Vagina (tissue), 2 donors: ENCODE results near the gene TRABD2B. TPM values are rescaled to one million over a fixed set of nuclear protein-coding genes. Genes with fewer than 3 reads are reported as not detected.

Source experiments
- DNase-seq, 2 donors: peaks; one replicate each; pipeline ENCODE4 v3.0.0-alpha.2; 2017; ENCODE audit errors: extremely low spot score in 2 of 2
- H3K27ac ChIP-seq: fragments of 200-600 bp; sonication (generic); one replicate; pipeline ENCODE4 v1.5.1; 2019
- H3K27me3 ChIP-seq: fragments of 200-600 bp; sonication (generic); one replicate; pipeline ENCODE4 v1.5.1; 2019
- H3K36me3 ChIP-seq, 2 donors: fragments of 200-600 bp; sonication (generic); one replicate each; pipeline ENCODE4 v1.5.1; 2017 to 2019
- H3K4me1 ChIP-seq: fragments of 200-600 bp; sonication (generic); one replicate; pipeline ENCODE4 v1.5.1; 2019
- H3K4me3 ChIP-seq, 2 donors: fragments of 200-600 bp; sonication (generic); 1 replicate in 1 of 2; 2 replicates in 1 of 2; pipeline ENCODE4 v1.5.1; 2016 to 2019
- H3K9me3 ChIP-seq: fragments of 200-600 bp; sonication (generic); one replicate; pipeline ENCODE4 v1.5.1; 2019
- POLR2A ChIP-seq, 2 donors: fragments of 450-650 bp; IDR thresholded peaks; one replicate each; pipeline ENCODE4 v1.6.1; 2017; ENCODE audit warnings: antibody characterized with exemption in 2 of 2, mild to moderate bottlenecking in 2 of 2, moderate library complexity in 2 of 2
- POLR2AphosphoS5 ChIP-seq, 2 donors: sonication (generic); formaldehyde crosslinking; IDR thresholded peaks; one replicate each; pipeline ENCODE4 v1.9.0; 2017; ENCODE audit warnings: antibody characterized with exemption in 2 of 2, mild to moderate bottlenecking in 2 of 2, low read depth in 1 of 2; ENCODE audit not compliant: insufficient read depth in 1 of 2
- intact Hi-C: fragments of 100-400 bp; cut with DNase I; formaldehyde crosslinking; loops from one replicate; pipeline ENCODE4 v1.15.1; 2023
- total RNA-seq: library from RNA; depleted of rRNA; stranded (reverse); fragments of >200 nt; gene quantifications from one replicate; pipeline ENCODE4 v1.2.3, GENCODE V29; 2016
- TF ChIP-seq, protein P1 (sequence below), 3 experiments: fragments of 450-650 bp in 2 of 3; fragments of 200-600 bp in 1 of 3; sonication (generic) in 1 of 3; IDR thresholded peaks; one replicate each; pipeline ENCODE4 v1.5.1; 2017 to 2019; ENCODE audit warnings: antibody characterized with exemption in 3 of 3, mild to moderate bottlenecking in 2 of 3, moderate library complexity in 2 of 3

TRABD2B gene
- total RNA-seq, 1 donor from 2014 or later, result 5.6 TPM

GRCh38 chr1:47950471-47950870 is 46.7 kb downstream of the TRABD2B start:
- TF ChIP-seq POLR2AphosphoS5 (IDR thresholded peaks at IDR 0.05; ENCODE audit: insufficient read depth in 1 of 2, low read depth in 1 of 2) (no peak), POLR2A (IDR thresholded peaks at IDR 0.05) (no peak)
- TF ChIP-seq, protein P1, sequence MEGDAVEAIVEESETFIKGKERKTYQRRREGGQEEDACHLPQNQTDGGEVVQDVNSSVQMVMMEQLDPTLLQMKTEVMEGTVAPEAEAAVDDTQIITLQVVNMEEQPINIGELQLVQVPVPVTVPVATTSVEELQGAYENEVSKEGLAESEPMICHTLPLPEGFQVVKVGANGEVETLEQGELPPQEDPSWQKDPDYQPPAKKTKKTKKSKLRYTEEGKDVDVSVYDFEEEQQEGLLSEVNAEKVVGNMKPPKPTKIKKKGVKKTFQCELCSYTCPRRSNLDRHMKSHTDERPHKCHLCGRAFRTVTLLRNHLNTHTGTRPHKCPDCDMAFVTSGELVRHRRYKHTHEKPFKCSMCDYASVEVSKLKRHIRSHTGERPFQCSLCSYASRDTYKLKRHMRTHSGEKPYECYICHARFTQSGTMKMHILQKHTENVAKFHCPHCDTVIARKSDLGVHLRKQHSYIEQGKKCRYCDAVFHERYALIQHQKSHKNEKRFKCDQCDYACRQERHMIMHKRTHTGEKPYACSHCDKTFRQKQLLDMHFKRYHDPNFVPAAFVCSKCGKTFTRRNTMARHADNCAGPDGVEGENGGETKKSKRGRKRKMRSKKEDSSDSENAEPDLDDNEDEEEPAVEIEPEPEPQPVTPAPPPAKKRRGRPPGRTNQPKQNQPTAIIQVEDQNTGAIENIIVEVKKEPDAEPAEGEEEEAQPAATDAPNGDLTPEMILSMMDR (IDR thresholded peaks at IDR 0.05), result no peak
- Histone ChIP-seq H3K27me3 (no peaks in the 10 kb centered on the region), H3K9me3 (no peaks in the 10 kb centered on the region), H3K27ac (no peak overlapping the region), H3K4me3 (no peak overlapping the region), H3K36me3 (no peaks in the 10 kb centered on the region), H3K4me1 (peaks cover 8% of the 10 kb centered on the region)
- DNase-seq, result no peak
- intact Hi-C loops, result no loop called here

GRCh38 chr1:47948126-47948525 is 49.1 kb downstream of the TRABD2B start:
- TF ChIP-seq POLR2A (IDR thresholded peaks at IDR 0.05) (no peak), POLR2AphosphoS5 (IDR thresholded peaks at IDR 0.05; ENCODE audit: insufficient read depth in 1 of 2, low read depth in 1 of 2) (no peak)
- TF ChIP-seq, protein P1 (IDR thresholded peaks at IDR 0.05), result no peak
- H3K36me3 ChIP-seq, result no peaks in the 10 kb centered on the region
- H3K4me3 ChIP-seq, result no peak overlapping the region
- H3K9me3 ChIP-seq, result no peaks in the 10 kb centered on the region
- H3K27ac ChIP-seq, result no peak overlapping the region
- no peak for DNase-seq
- no peaks in the 10 kb centered on the region for H3K27me3 ChIP-seq
- intact Hi-C loops, result no loop called here
- peaks cover 13% of the 10 kb centered on the region for H3K4me1 ChIP-seq

GRCh38 chr1:47947531-47947930 is 49.7 kb downstream of the TRABD2B start:
- no peaks in the 10 kb centered on the region for H3K27me3 ChIP-seq
- no peak overlapping the region for H3K4me3 ChIP-seq
- DNase-seq, result no peak
- no peaks in the 10 kb centered on the region for H3K36me3 ChIP-seq
- TF ChIP-seq, protein P1 (IDR thresholded peaks at IDR 0.05), result no peak
- TF ChIP-seq POLR2AphosphoS5 (IDR thresholded peaks at IDR 0.05; ENCODE audit: insufficient read depth in 1 of 2, low read depth in 1 of 2) (no peak), POLR2A (IDR thresholded peaks at IDR 0.05) (no peak)
- H3K4me1 ChIP-seq, result peaks cover 13% of the 10 kb centered on the region
- H3K9me3 ChIP-seq, result no peaks in the 10 kb centered on the region
- intact Hi-C loops, result no loop called here
- no peak overlapping the region for H3K27ac ChIP-seq

DNA sequence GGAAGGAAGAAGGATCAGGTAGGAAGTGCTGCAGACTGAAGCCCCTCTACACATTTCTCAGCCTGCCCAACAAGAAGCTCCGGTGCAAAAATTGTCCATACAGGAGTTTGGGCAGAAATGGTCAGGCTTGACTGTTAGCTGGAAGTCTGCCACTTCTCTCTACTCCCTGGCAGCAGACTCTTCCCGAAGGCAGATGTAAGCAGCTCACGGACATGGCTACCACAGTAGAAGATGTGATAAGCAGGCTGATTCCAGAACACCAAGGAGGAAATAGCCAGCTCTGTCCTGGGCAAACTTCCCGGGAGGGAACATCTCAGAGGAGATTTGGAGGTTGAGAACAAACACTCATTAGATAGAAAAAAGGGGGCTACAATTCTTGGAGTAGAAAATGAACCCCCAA is 52.6 kb downstream of the TRABD2B start:
- Histone ChIP-seq H3K27ac (no peak overlapping the region), H3K36me3 (no peaks in the 10 kb centered on the region), H3K4me3 (no peak overlapping the region), H3K4me1 (peaks cover 13% of the 10 kb centered on the region), H3K27me3 (no peaks in the 10 kb centered on the region), H3K9me3 (no peaks in the 10 kb centered on the region)
- no peak for DNase-seq
- intact Hi-C loops, result no loop called here
- TF ChIP-seq, protein P1 (IDR thresholded peaks at IDR 0.05), result no peak
- no peak for TF ChIP-seq POLR2AphosphoS5 (IDR thresholded peaks at IDR 0.05; ENCODE audit: insufficient read depth in 1 of 2, low read depth in 1 of 2)
- TF ChIP-seq POLR2A (IDR thresholded peaks at IDR 0.05), result no peak

DNA sequence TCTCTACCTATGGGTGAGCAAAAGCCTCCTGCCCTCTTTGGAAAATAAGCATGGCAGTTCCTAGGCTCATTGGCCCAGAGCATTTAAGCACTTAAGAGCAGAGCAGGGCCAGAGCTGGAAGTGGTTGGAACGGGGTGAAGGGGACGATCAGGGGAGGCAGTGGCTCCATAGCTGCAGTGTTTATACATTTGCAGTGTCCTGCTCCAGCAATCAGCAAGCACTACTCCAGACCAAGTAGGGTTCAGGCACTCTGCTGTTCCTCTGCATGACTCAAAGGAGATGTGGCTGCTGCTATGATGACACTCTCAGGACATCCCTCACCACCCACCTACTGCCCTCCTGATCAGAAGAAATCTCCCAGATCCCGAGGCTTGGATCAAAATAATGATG is 55.0 kb downstream of the TRABD2B start:
- Histone ChIP-seq H3K36me3 (no peaks in the 10 kb centered on the region), H3K4me1 (peaks cover 18% of the 10 kb centered on the region), H3K4me3 (no peak overlapping the region), H3K27ac (no peak overlapping the region), H3K27me3 (no peaks in the 10 kb centered on the region), H3K9me3 (no peaks in the 10 kb centered on the region)
- no peak for DNase-seq
- TF ChIP-seq POLR2A (IDR thresholded peaks at IDR 0.05) (no peak), POLR2AphosphoS5 (IDR thresholded peaks at IDR 0.05; ENCODE audit: insufficient read depth in 1 of 2, low read depth in 1 of 2) (no peak)
- TF ChIP-seq, protein P1 (IDR thresholded peaks at IDR 0.05), result no peak
- intact Hi-C loops, result no loop called here
